Measurements from ENCODE around the gene IGF1R.

DNA sequence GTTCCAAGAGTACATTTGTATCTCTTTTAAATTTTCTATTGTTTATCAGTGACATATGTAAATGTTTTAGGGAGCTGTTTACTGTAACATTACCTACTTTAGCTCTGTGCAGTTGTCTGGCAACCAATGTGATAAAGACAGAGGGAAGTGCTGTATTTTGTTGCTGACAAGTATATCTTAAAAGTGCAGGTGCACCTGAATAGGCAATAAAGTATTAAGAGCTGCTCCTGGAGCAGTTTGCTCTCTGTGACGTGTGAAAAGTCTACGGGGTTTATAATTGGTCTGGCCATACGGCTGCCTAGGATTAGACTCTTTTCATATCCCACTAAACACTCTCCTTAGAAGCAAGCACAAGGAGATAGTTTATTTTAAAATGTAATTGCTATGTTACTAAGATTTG, 178.3 kb downstream of the IGF1R start:
- TF ChIP-seq, protein P1, sequence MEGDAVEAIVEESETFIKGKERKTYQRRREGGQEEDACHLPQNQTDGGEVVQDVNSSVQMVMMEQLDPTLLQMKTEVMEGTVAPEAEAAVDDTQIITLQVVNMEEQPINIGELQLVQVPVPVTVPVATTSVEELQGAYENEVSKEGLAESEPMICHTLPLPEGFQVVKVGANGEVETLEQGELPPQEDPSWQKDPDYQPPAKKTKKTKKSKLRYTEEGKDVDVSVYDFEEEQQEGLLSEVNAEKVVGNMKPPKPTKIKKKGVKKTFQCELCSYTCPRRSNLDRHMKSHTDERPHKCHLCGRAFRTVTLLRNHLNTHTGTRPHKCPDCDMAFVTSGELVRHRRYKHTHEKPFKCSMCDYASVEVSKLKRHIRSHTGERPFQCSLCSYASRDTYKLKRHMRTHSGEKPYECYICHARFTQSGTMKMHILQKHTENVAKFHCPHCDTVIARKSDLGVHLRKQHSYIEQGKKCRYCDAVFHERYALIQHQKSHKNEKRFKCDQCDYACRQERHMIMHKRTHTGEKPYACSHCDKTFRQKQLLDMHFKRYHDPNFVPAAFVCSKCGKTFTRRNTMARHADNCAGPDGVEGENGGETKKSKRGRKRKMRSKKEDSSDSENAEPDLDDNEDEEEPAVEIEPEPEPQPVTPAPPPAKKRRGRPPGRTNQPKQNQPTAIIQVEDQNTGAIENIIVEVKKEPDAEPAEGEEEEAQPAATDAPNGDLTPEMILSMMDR (IDR thresholded peaks at IDR 0.05), result no peak
- TF ChIP-seq POLR2A (IDR thresholded peaks at IDR 0.05) (no peak), POLR2AphosphoS5 (IDR thresholded peaks at IDR 0.05) (no peak), EP300 (IDR thresholded peaks at IDR 0.05) (no peak)
